Omental fat pad (tissue), 4 donors: ENCODE measurements around the gene DNAH10. TPM values are rescaled to one million over a fixed set of nuclear protein-coding genes. Genes with fewer than 3 reads are reported as not detected.

Experiments used
- ATAC-seq: fragments of 150-250 bp; one replicate; pipeline ENCODE4 v1.9.1; 2016; ENCODE audit warnings: mild to moderate bottlenecking, moderate library complexity; ENCODE audit not compliant: low FRiP score
- DNase-seq: peaks from one replicate; pipeline ENCODE4 v3.0.0-alpha.2; 2019; ENCODE audit warnings: low spot score
- CTCF ChIP-seq, 3 donors: fragments of 450-650 bp; IDR thresholded peaks; one replicate each; pipeline ENCODE4 v1.5.1; 2016 to 2017; ENCODE audit warnings: antibody characterized with exemption in 3 of 3, mild to moderate bottlenecking in 3 of 3, moderate library complexity in 2 of 3
- total RNA-seq, 4 donors: library from RNA; depleted of rRNA; stranded (reverse); fragments of >200 nt; gene quantifications; one replicate each; pipeline ENCODE4 v1.1.0, GENCODE V29; 2016

The DNAH10 gene
- total RNA-seq, 4 donors from 2014 or later = 0.06 to 2.3 (median 0.48) TPM; not detected in 1

- no peak for DNase-seq
- TF ChIP-seq CTCF (IDR thresholded peaks at IDR 0.05) = no peak
- ATAC-seq = no peak
These were observed 175.8 kb downstream of the DNAH10 start for GRCh38 chr12:123937707-123938591.

GRCh38 chr12:123938679-123939480 is 176.8 kb downstream of the DNAH10 start:
- TF ChIP-seq CTCF (IDR thresholded peaks at IDR 0.05) = no peak

GRCh38 chr12:123939716-123940626 is 177.9 kb downstream of the DNAH10 start:
- no peak for ATAC-seq
- TF ChIP-seq CTCF (IDR thresholded peaks at IDR 0.05) = no peak
- no peak for DNase-seq

More at GRCh38 chr12:123938679-123939480, 176.8 kb downstream of the DNAH10 start:
- no peak for DNase-seq
- no peak for ATAC-seq

- DNase-seq (no peak), ATAC-seq (no peak)
- no peak for TF ChIP-seq CTCF (IDR thresholded peaks at IDR 0.05)
These were observed 178.5 kb downstream of the DNAH10 start for GRCh38 chr12:123940627-123940966.

GRCh38 chr12:123941000-123941399 is 178.9 kb downstream of the DNAH10 start:
- no peak for TF ChIP-seq CTCF (IDR thresholded peaks at IDR 0.05)
- ATAC-seq (no peak), DNase-seq (no peak)

GRCh38 chr12:123941624-123942237 is 179.6 kb downstream of the DNAH10 start:
- no peak for DNase-seq
- no peak for TF ChIP-seq CTCF (IDR thresholded peaks at IDR 0.05)
- ATAC-seq = no peak
